Dermis microvascular lymphatic vessel endothelial cell (primary cell): ENCODE data around the gene HPN. TPM values are rescaled to one million over a fixed set of nuclear protein-coding genes. Genes with fewer than 3 reads are reported as not detected.
"Not testable (repeated sequence)": the region's sequence is repeated elsewhere in the genome, so short reads cannot be mapped to it uniquely, and the experiment has no call there.

ENCODE experiments used
- DNase-seq, 2 donors: peaks; one replicate each; pipeline versions ENCODE4 v3.0.0 to v3.0.0-alpha.2; 2010; ENCODE audit warnings: low read depth in 2 of 2
- total RNA-seq: library from RNA; depleted of rRNA; stranded (reverse); fragments of >200 nt; gene quantifications from 2 replicates; pipeline ENCODE4 v1.2.1, GENCODE V29; 2014

The HPN gene
- total RNA-seq, 1 donor from 2014 or later: not detected

DNA sequence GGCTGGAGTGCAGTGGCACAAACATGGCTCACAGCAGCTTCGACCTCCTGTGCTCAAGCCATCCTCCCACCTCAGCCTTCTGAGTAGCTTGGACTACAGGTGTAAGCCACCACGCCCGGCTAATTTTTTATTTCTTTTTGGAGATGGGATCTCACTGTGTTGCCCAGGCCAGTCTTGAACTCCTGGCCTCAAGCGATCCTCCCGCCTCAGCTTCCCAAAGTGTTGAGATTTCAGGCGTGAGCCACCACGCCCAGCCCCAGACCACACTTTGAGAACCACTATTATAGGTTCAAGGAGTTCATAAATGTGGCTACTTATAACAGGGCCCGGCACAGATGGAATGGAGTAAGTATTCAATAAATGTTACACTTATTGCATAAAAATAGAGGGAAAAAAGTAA is 14.5 kb upstream of the HPN start:
- no peak for DNase-seq

DNA sequence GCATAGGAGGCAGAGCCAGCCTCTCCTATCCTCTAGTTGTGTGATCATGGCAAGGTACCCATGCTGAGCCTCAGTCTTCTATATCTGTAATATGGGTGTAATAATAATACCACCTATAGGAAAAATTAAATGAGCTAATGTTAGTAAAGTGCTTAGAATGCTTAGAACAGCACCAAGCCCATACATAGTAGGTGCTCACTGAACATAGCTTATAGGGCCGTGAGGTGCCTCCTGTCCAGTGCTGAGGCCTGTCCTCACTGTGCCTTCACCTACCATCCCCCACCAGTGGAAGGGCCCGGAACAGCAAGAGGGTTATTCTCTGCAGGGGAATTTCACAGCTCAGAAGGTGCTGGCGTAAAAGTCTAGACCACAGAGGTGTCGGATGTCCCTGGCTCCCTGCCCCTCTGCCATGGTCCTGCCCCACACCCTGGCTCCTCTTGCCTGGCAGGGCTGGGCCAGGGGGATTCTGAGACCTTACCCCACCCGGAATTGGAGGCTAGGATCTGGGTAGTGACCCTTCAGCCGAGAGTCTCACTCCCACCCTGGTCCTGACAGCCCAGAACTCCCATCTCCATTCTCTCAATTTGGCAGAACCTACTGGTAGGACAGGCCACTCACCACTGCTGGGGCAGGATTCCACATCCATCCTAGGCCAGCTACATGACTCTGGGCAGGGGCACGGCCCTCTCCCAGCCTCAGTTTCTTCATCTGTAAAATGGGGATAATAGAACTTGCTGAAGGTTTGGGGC is 13.5 kb upstream of the HPN start:
- DNase-seq: no peak

DNA sequence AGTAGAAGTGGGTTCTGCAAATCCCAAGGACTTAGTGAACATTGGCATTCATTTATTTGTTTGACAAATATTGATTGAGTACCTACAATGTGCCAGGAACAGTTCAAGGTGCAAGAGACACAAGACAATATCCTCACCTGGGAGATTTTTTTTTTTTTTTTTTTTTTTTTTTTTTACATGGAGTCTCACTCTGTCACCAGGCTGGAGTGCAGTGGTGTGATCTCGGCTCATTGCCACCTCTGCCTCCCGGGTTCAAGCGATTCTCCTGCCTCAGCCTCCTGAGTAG is 13.0 kb upstream of the HPN start:
- not testable (repeated sequence) for DNase-seq

DNA sequence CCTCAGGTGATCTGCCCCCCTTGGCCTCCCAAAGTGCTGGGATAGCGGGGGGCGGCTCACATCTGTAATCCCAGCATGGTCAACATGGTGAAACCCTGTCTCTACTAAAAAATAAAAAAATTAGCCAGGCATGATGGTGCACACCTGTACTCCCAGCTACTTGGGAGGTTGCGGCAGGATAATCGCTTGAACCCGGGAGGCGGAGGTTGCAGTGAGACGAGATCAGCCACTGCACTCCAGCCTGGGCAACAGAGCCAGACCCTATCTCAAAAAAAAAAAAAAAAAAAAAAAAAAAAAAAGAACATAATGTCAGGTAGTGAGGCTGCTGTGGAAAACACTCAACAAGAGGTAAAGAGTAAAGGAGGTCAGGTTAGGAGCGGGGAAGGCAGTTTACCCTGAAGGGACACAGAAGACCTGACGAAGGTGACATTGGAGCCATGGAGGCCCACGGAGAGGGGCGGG is 12.2 kb upstream of the HPN start:
- DNase-seq: not testable (repeated sequence)

DNA sequence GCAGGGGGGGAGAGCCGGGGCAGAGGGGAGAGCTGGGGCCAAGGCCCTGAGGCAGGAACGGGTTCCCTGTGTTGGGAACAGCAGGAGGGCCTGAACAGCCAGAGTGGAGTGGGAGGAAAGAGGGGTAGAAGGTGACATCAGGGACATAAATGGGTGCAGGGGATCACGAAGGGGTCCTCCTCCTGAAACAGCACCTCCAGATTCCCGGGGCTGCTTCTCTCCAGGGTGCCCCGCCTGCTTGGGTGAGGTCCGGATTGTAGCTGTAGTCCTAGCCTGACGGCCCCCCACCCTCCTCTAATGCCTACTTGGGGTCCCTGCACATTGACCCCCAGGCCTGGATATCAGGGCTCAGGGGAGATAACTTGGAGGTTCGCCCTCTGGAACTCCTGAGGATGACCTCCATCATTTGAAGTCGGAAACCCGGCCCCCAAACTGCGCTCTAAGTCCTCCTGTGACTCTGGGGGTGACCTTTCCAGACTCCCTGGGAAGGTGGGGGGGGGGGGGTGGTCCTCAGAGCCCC is 11.7 kb upstream of the HPN start:
- DNase-seq: no peak

DNA sequence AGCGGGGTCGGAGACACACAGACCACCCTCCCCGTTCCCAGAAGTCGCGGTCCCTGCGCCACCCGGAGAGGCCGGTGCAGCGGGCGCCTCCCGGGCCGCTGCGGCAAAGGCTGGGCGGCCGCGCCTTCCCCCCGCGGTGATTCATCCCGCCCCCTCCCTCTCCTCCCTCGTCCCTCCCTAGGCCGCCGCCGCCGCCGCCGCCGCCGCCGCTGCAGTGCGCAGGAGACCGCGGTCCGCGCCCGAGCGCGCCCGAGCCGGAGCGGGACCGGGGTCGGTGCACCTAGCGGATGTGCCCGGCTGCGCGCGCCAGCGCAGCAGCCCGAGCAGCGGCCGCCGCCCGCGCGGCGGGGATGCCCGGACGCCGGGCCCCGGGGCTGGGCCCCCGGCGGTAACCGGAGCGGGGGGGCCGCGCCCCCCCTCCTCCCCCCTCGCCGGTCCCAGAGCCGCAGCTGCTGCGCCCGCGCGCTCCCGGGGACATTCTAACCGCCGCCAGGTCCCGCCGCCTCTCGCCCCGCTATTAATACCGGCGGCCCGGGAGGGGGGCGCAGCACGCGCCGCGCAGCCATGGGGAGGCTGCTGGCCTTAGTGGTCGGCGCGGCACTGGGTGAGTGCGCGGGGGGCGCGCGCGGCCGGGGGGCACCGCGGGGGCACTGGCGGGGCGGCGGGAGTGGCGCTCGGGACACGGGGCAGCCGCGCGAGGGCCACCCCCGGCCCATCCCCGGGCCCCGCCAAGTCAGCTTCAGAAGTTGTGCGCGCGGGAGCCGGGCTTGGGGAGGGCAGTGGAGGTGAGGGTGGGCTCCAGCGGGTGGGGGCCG is 11.1 kb upstream of the HPN start, which contains the start of gene SCN1B:
SCN1B (plus strand) TSS at position 214 of the 815 bp plus-strand sequence; CDS start at position 565, 351 bp downstream.
- peak in 1 of 2 donors; percentile 74 for DNase-seq

DNA sequence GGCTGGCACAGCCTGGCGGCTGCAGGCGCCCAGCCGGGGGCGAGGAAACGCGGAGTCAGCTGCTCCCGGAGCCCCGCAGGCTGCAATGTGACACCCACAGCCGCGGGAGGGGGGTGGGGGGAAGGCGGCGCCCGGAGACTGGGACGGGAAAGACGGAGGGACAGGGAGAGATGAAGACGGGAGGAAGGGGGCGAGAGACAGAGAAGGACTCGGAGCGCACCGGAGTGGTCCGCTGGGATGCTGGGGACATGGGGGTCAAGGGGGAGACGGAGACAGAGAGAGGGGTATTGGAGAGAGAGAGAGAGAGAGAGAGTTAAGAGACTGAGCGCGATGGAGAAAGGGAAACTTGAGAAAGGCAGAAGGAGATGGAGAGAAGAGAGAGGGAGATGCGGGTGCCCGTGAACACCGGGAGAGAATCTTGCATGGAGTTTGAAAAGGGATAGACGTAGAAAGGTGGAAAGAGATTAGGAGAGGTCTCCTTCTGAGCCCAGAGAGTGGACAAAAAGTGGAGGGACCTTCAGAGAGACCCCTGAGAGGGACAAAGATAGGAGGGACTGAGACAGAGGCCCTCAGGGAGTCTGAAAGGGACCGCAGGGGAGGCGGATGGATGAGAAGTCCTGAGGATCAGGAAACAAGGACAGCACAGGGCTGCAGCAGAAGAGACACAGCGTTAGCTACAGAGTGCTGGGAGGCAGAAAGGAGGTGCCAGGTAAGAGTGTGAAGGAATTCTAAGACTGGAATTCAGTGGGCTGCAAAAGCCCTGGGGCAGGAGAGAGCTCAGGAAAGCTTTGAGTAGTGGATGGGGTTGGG is 10.2 kb upstream of the HPN start:
- DNase-seq: peak in 1 of 2 donors; percentile 21

DNA sequence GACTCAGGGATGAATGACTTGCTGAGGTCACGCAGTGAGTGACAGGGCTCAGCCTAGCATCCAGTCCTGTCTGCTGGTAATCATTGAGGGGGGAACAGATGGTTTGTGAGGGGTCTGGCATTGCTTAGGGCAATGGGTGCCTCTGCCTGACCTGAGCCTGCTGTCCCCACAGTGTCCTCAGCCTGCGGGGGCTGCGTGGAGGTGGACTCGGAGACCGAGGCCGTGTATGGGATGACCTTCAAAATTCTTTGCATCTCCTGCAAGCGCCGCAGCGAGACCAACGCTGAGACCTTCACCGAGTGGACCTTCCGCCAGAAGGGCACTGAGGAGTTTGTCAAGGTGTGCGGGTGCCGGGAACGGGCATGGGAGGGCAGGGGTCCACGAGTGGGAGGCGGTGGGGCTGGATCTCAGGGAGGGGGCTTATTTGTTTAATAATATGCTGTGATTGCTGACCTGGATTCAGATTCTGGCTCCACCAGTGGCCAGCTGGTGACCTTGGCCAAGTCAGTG is 9.1 kb upstream of the HPN start:
- no peak for DNase-seq

DNA sequence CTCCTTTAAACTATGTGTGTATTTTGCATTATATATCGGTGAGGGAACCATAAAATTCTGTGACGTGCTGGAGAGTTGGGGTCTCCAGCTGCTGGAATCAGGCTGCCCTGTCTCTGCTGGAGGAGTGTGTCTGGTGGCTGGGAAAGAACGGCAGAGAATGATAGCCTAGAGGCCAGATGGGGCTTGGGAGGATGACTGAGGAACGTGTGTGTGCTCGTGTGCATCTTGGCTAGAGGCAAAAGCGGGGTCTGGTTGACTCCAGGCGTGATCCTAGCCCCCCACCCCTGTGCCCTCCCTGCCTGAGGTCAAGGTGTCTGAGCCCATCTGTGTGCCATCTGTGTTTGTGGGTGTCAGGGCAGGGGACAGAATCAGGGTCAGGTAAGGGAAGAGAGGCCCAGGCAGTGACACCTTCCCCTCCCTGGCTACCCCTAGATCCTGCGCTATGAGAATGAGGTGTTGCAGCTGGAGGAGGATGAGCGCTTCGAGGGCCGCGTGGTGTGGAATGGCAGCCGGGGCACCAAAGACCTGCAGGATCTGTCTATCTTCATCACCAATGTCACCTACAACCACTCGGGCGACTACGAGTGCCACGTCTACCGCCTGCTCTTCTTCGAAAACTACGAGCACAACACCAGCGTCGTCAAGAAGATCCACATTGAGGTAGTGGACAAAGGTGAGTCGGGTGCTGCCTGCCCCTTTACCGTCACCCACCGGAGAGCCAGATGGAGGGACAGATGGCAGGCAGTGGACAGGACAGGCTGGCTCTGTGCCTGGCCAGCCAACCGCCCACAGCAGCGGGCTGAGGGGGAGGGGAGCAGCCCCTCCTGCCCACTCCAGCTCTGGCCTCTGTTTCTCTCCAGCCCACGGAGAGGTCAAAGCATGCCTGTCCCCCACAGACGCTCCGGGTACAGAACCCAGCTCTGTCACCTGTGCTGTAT is 8.2 kb upstream of the HPN start:
- DNase-seq: no peak

DNA sequence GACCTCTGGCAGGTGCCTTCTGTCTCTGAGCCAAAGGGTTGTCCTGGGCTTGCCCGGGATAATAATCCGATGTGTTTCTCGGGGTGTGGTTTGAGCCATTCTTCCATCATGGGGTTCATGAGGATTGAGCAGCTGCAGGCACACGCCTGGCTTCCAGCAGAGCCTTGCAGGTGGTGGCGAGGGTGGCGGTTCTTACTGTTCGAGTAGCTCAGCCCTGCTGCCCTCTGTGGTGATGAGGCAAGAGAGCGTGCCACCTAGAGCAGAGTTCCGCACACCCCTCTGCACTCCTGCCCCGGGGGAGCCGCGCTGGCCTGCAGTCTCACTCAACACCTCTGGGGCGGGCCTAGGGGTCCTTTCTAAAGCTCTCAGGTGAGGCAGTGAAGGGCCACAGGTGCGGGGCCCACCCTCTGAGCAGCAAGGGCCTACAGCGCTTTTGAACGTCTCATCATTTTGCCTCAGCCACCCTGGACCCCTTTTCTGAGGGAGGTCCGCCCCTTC is 7.5 kb upstream of the HPN start:
- no peak for DNase-seq

DNA sequence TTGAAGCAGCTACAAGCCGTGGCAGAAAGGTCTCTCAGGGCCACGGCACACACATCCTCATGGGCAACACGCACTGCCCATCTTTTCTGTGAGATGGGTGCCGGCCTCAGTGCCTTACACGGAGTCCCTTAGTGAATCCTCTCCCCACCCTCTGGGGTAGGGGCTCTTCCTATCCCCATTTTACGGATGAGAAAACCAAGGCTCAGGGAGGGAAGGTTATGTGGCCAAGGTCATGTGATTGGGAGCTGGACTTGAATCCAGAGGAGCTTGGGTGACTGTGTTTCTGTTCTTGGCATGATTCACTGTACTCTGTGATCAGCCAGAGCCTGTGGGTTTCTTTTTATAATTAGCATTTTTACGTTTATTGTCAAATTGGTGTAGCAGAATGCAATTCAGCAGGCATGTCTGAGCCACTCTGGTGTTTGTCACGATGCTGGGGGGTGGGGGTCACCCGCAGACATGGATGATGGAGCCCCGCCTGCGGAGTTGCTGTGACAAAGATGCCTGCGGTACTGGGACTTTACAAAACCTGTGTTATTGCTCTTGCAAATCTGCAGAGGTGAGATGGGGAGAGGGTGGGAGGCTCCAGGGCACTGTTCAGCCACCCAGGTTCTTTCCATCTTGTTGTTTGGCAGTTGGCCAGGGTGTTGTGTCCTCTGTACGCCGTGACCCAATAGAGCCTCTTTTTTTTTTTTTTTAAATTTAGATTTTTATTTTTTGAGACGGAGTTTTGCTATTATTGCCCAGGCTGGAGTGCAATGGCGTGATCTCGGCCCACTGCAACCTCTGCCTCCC is 6.7 kb upstream of the HPN start:
- DNase-seq: no peak

DNA sequence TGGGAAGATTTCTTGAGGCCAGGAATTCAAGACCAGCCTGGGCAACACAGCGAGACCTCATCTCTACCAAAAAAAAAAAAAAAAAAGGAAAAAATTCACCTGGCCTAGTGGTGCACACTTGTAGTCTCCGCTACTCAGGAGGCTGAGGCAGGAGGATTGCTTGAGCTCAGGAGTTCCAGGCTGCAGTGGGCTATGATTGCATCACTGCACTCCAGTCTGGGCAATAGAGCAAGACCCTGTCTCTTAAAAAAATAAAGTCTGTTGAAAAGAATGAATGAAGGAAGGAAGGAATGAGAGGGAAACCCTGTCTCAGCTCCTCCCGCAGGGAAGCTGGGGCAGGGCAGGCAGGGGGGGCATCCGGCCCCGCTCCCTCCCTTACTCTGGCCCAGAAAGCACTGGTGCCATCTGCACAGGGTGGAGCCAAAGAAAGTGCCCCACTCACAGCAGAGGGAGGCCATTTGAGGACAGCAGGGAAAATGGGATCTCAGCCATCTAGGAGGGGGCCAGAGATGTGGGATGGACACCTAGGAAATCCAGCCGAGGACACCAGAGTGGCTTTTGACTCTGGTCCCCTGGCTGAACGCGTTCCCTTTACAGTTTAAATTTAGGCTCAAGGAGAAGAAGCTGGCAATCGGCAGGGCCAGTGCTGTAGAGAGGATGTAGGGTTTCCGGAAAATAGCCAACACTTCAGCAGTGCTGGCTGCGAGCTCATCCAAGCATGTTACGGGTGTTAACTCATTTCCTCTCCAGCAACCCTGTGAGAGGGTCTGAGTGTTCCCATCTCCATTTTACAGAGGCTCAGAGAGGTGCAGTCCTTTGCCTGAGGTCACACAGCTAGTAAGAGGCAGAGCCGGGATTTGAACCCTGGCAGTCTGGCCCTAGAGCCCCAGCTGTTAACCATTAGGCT is 3.6 kb upstream of the HPN start:
- peak in 1 of 2 donors; percentile 63 for DNase-seq

DNA sequence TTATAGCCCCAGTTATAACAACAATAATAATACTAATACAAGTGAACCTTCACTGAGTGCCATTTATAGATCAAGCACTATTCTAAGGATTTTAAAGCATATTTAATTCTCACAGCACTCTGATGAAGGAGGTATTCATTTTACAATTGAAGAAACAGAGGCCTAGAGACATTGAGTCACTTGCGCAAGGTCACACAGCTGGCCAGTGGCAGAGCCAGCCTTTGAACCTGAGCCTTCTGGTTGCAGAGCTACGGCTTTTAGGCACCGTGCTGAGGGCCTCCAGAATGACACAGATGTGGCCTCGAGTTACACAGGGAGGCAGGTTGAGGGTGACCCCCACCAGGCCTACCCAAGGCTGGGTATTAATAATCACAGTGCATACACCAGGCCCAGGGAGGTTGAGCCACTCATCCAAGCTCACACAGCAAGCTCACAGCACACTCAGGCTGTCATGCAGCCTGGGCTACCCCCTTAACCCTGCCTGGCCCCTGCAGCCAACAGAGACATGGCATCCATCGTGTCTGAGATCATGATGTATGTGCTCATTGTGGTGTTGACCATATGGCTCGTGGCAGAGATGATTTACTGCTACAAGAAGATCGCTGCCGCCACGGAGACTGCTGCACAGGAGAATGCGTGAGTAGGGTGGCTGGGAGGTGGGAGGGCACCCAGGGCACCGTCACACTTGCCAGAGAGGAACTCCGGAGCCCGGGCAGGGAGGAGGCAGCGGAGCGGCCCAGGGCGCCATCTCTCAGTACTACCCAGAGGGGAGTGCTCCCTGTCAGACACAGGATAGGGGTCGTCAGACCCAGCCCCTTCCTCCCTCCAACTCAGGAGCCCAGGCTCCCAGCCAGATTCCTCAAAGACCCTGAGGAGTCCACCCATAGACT is 2.7 kb upstream of the HPN start:
- DNase-seq: no peak

DNA sequence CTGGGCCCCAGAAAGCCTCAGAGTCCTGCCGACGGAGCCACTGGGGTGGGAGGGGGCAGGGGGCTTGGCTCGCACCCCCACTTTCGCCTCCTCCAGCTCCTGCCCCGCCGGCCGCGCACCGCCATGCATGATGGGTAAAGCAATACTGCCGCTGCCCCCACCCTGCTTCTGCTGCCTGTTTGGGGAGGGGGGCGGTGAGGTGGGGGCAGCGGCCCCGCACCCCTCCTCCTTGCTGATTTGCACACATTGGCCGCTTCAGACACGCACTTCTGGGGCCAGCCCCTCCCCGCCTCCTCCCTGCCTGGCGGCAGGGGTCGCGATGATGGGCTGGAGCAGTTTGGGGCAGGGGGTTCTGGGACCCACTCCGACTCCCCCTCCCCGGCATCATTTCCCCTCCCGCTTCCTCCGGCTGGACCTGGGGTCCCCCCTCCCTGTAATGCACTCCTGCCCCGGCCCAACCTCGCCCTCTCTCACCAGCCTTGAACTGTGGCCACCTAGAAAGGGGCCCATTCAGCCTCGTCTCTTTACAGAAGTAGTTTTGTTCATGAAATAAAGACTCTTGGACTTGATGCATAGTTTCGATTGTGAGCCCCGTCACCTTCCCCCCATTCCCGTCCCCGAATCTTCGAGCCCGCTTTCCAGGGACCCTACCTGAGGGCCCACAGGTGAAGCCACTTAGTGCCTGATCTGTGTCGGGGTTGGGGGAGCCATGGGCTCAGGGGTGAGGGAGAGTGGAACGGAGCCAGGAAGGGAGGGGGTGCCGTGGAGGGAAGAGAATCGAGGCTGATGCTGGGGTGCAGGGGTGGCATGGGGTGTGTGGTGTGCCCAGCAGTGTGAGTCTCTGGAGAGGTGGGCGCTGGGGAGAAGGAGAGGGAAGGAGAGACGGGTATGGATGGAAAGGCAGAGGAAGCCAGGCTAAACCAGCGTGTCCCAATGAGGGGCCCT is 1.4 kb upstream of the HPN start:
- DNase-seq: no peak

DNA sequence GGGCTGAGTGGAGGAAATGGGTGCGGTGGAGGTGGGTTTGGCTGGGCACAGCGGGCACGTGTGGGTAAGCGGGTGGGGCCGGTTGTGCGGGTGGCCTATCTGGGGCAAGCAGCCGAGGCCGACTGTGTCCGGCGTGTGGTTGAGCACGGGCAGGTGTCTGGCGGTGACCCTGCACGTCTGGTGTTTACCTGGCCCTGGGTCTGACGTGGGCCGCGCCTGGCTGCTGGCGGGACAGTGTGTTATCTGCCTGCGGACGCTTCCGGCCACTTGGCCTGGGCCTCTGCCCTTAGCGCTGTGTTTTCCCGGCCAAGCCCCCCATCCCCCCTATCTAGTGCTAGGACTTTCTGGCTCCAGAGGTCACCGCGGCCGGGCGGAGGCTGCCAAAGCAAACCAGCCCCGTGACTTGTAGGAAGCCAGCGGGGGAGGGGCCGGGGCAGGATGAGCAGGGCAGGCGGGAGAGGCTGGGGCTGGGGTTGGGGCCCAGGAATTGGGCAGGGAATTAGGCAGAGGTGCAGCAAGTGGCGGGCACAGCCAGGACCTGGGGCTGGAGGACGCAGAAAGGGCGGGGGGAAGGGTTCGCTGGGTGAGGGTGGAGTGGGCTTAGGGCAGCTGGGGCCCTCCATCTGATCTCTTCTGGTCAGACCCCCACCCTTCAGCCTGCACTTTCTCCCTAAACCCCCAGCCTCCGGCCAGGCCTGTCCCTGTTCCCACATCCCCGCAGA is 534 bp upstream of the HPN start:
- peak; percentile 70 to 79 for DNase-seq
